IMR-90 (cell line): ENCODE results near the gene BRPF1. TPM values are rescaled to one million over a fixed set of nuclear protein-coding genes. Genes with fewer than 3 reads are reported as not detected.

ENCODE experiments used
- ATAC-seq: fragments of 200-7000 bp; cut with Tn5 transposase; 2 replicates; pipeline ENCODE4 v1.9.1; 2020; ENCODE audit warnings: low read depth, mild to moderate bottlenecking, moderate library complexity
- BruUV-seq: library from RNA; stranded (reverse); fragments of 400-500 nt; replicated peaks from 2 replicates; lab custom pipeline; 2021; lab: Mats Ljungman, UMichigan
- CTCF ChIA-PET: fragments of 300-600 bp; formaldehyde crosslinking; extraction: SDS; loops from one replicate; lab custom pipeline; 2021; ENCODE audit warnings: antibody characterized with exemption; lab: Yijun Ruan, JAX
- POLR2A ChIA-PET: fragments of 300-600 bp; sonication (Branson Sonifier 250); formaldehyde crosslinking; loops from one replicate; lab custom pipeline; 2022; ENCODE audit warnings: antibody characterized with exemption; ENCODE audit not compliant: unreplicated experiment; lab: Charles Lee
- DNase-seq: peaks from one replicate; pipeline ENCODE4 v3.0.0; 2013
- H2AFZ ChIP-seq: replicated peaks from 2 replicates; pipeline ENCODE3; 2013; ENCODE audit warnings: low read length, mild to moderate bottlenecking; ENCODE audit not compliant: poor library complexity
- H2AK5ac ChIP-seq: 2 replicates; pipeline ENCODE4 v1.6.1; 2013; ENCODE audit warnings: low read depth, low read length, inconsistent platforms
- H2AK9ac ChIP-seq: replicated peaks from 2 replicates; pipeline ENCODE3; 2013; ENCODE audit warnings: mild to moderate bottlenecking, low read depth, low read length, moderate library complexity; ENCODE audit not compliant: poor library complexity
- H2BK120ac ChIP-seq: 2 replicates; pipeline ENCODE4 v1.6.1; 2013; ENCODE audit warnings: low read depth, low read length, inconsistent platforms
- H2BK15ac ChIP-seq: 3 replicates; pipeline ENCODE4 v1.6.1; 2013; ENCODE audit warnings: low read depth, low read length, inconsistent platforms
- H2BK20ac ChIP-seq: 2 replicates; pipeline ENCODE4 v1.6.1; 2013; ENCODE audit warnings: low read depth, mild to moderate bottlenecking, inconsistent platforms, low read length, moderate library complexity
- H2BK5ac ChIP-seq: 2 replicates; pipeline ENCODE4 v1.6.1; 2013; ENCODE audit warnings: mild to moderate bottlenecking, low read depth, low read length, inconsistent platforms; ENCODE audit not compliant: poor library complexity, severe bottlenecking
- H3K14ac ChIP-seq: replicated peaks from 2 replicates; pipeline ENCODE4 v1.6.1; 2013; ENCODE audit warnings: low read depth, low read length, inconsistent platforms
- H3K18ac ChIP-seq: 2 replicates; pipeline ENCODE4 v1.6.1; 2013; ENCODE audit warnings: low read depth, low read length, control low read depth
- H3K23ac ChIP-seq: 2 replicates; pipeline ENCODE4 v1.6.1; 2013; ENCODE audit warnings: low read depth, low read length, inconsistent platforms
- H3K27ac ChIP-seq: 2 replicates; pipeline ENCODE4 v1.5.1; 2013; ENCODE audit warnings: mild to moderate bottlenecking, control low read depth, low read length; ENCODE audit not compliant: insufficient read depth
- H3K27me3 ChIP-seq: 2 replicates; pipeline ENCODE4 v1.6.1; 2013; ENCODE audit warnings: low read length; ENCODE audit not compliant: control insufficient read depth, insufficient read depth
- H3K36me3 ChIP-seq: 2 replicates; pipeline ENCODE4 v1.6.1; 2013; ENCODE audit warnings: low read length, mixed read lengths; ENCODE audit not compliant: control insufficient read depth, insufficient read depth
- H3K4ac ChIP-seq: 2 replicates; pipeline ENCODE4 v1.6.1; 2013; ENCODE audit warnings: low read depth, low read length, inconsistent platforms
- H3K4me1 ChIP-seq: 2 replicates; pipeline ENCODE4 v1.6.1; 2013; ENCODE audit warnings: low read length, mixed read lengths; ENCODE audit not compliant: control insufficient read depth, insufficient read depth
- H3K4me2 ChIP-seq: 2 replicates; pipeline ENCODE4 v1.6.1; 2013; ENCODE audit warnings: low read depth, mild to moderate bottlenecking, control low read depth, low read length, moderate library complexity
- H3K4me3 ChIP-seq: 2 replicates; pipeline ENCODE4 v1.5.1; 2013; ENCODE audit warnings: low read depth, mild to moderate bottlenecking, control low read depth, low read length, moderate library complexity; ENCODE audit not compliant: insufficient read depth
- H3K56ac ChIP-seq: 2 replicates; pipeline ENCODE4 v1.6.1; 2013; ENCODE audit warnings: low read length, inconsistent platforms; ENCODE audit not compliant: insufficient read depth; ENCODE audit errors: extremely low read depth
- H3K79me1 ChIP-seq, 2 experiments: 2 replicates each; pipeline ENCODE4 v1.6.1; 2013; ENCODE audit warnings: low read length in 2 of 2, inconsistent platforms in 1 of 2, low read depth in 1 of 2
- H3K9ac ChIP-seq: 2 replicates; pipeline ENCODE4 v1.6.1; 2013; ENCODE audit warnings: low read depth, low read length, control low read depth
- H3K9me1 ChIP-seq: 2 replicates; pipeline ENCODE4 v1.6.1; 2013; ENCODE audit warnings: low read length, inconsistent platforms; ENCODE audit not compliant: insufficient read depth
- H3K9me3 ChIP-seq: 2 replicates; pipeline ENCODE4 v1.6.1; 2013; ENCODE audit warnings: low read length; ENCODE audit not compliant: control insufficient read depth, insufficient read depth
- H4K20me1 ChIP-seq: 2 replicates; pipeline ENCODE4 v1.6.1; 2013; ENCODE audit warnings: low read length, inconsistent platforms; ENCODE audit not compliant: insufficient read depth
- H4K5ac ChIP-seq: 2 replicates; pipeline ENCODE4 v1.6.1; 2013; ENCODE audit warnings: mild to moderate bottlenecking, low read depth, low read length, control low read depth
- H4K8ac ChIP-seq, 2 experiments: 2 replicates each; pipeline ENCODE4 v1.6.1; 2013; ENCODE audit warnings: low read depth in 2 of 2, low read length in 2 of 2, control low read depth in 1 of 2, inconsistent platforms in 1 of 2
- H4K91ac ChIP-seq: 2 replicates; pipeline ENCODE4 v1.6.1; 2013; ENCODE audit warnings: low read depth, low read length, inconsistent platforms; ENCODE audit not compliant: insufficient read depth
- BHLHE40 ChIP-seq: fragments of 150-350 bp; IDR thresholded peaks from 2 replicates; pipeline ENCODE4 v1.6.1; 2016; ENCODE audit warnings: mild to moderate bottlenecking, low read depth, low read length
- CTCF ChIP-seq: conservative IDR thresholded peaks from 2 replicates; pipeline ENCODE4 v1.5.1; 2012; ENCODE audit warnings: mild to moderate bottlenecking, low read depth, low read length, improper control_type of control experiment
- MXI1 ChIP-seq: IDR thresholded peaks from 2 replicates; pipeline ENCODE4 v1.6.1; 2012; ENCODE audit warnings: low read depth, mild to moderate bottlenecking, low read length, moderate library complexity, borderline replicate concordance
- SMC3 ChIP-seq: fragments of 150-350 bp; IDR thresholded peaks from 2 replicates; pipeline ENCODE4 v1.6.1; 2016; ENCODE audit warnings: low read depth, mild to moderate bottlenecking, antibody characterized with exemption, low read length, moderate library complexity
- WGBS, 2 experiments: methylation state at CpG; one replicate each; pipeline versions ENCODE4 v1.1.5 to v1.1.7; 2013; ENCODE audit warnings: missing lambda C conversion rate in 2 of 2; ENCODE audit not compliant: insufficient read length in 1 of 2; ENCODE audit errors: extremely low coverage in 2 of 2; 5-methylcytosine and 5-hydroxymethylcytosine counted together
- dilution Hi-C: fragments of 300-500 bp; cut with HindIII; formaldehyde crosslinking; loops from one replicate; pipeline ENCODE4 v1.14.3; 2018; ENCODE audit warnings: low sequenced_read_pairs; ENCODE audit not compliant: unreplicated experiment
- in situ Hi-C: fragments of 300-500 bp; cut with MboI; formaldehyde crosslinking; loops from 3 replicates; pipeline ENCODE4 v1.14.3; 2019; ENCODE audit warnings: low sequenced_read_pairs, inconsistent platforms, mixed read lengths
- intact Hi-C: fragments of 100-400 bp; cut with micrococcal nuclease; formaldehyde crosslinking; loops from 2 replicates; pipeline ENCODE4 v1.10.0; 2022
- polyA plus RNA-seq, 3 experiments: library from polyadenylated mRNA; depleted of rRNA; stranded (reverse); fragments of >200 nt; gene quantifications; 2 replicates each; pipeline ENCODE4 v1.2.3, GENCODE V29; 2012; ENCODE audit warnings: low replicate concordance in 1 of 3
- total RNA-seq: library from RNA; depleted of rRNA; stranded (reverse); fragments of >200 nt; gene quantifications from 2 replicates; pipeline ENCODE4 v1.2.3, GENCODE V29; 2012

The BRPF1 gene
- total and polyA plus RNA-seq, 2 of the 4 experiments (the other 2 are of a cell fraction): 13.6 to 15.6 TPM

DNA sequence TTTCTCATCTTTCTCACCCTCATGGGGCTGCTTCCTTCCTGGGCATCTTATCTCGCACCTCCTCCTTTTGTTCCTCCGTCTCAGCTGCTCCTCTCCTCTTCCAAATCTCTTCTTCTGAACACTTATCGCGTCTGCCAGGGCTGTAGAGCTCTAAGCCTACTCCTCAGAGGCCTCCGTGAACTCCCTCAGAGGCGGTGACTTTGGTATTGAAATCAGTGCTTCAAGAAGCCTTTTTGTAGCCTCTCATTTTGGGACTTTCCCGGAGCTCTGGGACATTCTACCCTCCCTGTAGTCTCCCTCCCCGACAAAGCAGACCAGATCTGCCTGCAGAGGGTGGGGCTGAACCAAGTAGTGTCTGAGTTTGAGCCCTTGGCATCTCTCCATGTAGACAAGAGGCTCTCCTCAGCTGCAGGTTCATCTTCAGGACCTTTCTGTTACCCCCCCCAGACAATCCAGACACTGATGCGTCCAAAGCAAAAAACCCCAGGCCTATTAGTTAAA is 45.4 kb upstream of the BRPF1 start:
- ATAC-seq (no peak), DNase-seq (no peak)
- H3K4me1 ChIP-seq: no peaks in the 10 kb centered on the region
- TF ChIP-seq SMC3 (no peak), CTCF (no peak), BHLHE40 (no peak), MXI1 (no peak)
- 92% methylated on average over 4 of the region's 9 CpGs; no CpG with 5 or more reads in 1 of the 2 experiments for WGBS, 2 experiments
- H3K4me3 ChIP-seq: no peak overlapping the region
- BruUV-seq: no TSS peak
- H3K4me2 ChIP-seq: no peak overlapping the region
- H4K8ac ChIP-seq: no peak overlapping the region
- H2AFZ ChIP-seq: no peak overlapping the region
- no peak overlapping the region for H2BK120ac ChIP-seq
- H3K27me3 ChIP-seq: no peaks in the 10 kb centered on the region
- POLR2A ChIA-PET: no interaction called here
- H4K20me1 ChIP-seq: no peaks in the 10 kb centered on the region; the same call in 1 of the 2 replicates
- no peak overlapping the region for H2AK5ac ChIP-seq
- H3K36me3 ChIP-seq: peaks cover 76% of the 10 kb centered on the region
- H3K14ac ChIP-seq: no peak overlapping the region
- H3K9me1 ChIP-seq: no peaks in the 10 kb centered on the region
- intact Hi-C loops: no loop called here
- in situ Hi-C loops: no loop called here
- H3K4ac ChIP-seq: no peak overlapping the region
- no peak overlapping the region for H3K23ac ChIP-seq
- no peak overlapping the region for H3K27ac ChIP-seq
- no peak overlapping the region for H3K9ac ChIP-seq
- H4K5ac ChIP-seq: no peak overlapping the region
- H3K56ac ChIP-seq: no peak overlapping the region
- H3K18ac ChIP-seq: no peak overlapping the region
- H4K91ac ChIP-seq: no peak overlapping the region
- H2BK5ac ChIP-seq: no peak overlapping the region
- dilution Hi-C loops: no loop called here
- H2BK15ac ChIP-seq: no peak overlapping the region
- no peak overlapping the region for H2BK20ac ChIP-seq
- H3K79me1 ChIP-seq: no peaks in the 10 kb centered on the region
- H3K9me3 ChIP-seq: no peaks in the 10 kb centered on the region
- CTCF ChIA-PET: no interaction called here
- no peak overlapping the region for H2AK9ac ChIP-seq
